Activated CD4-positive, alpha-beta memory T cell treated with anti-CD3 and anti-CD28 coated beads for 36 hours (primary cell): ENCODE data around the gene WDR49. TPM values are rescaled to one million over a fixed set of nuclear protein-coding genes. Genes with fewer than 3 reads are reported as not detected.

ENCODE experiments used
- CTCF ChIA-PET: fragments of 350-600 bp; sonication (Branson Sonifier 250); formaldehyde crosslinking; loops from one replicate; lab custom pipeline; 2021; ENCODE audit warnings: antibody characterized with exemption, inconsistent platforms; lab: Charles Lee
- POLR2A ChIA-PET: fragments of 350-600 bp; sonication (Branson Sonifier 250); formaldehyde crosslinking; loops from one replicate; lab custom pipeline; 2021; ENCODE audit warnings: antibody characterized with exemption; lab: Charles Lee
- DNase-seq: peaks from one replicate; pipeline ENCODE4 v3.0.0-alpha.2; 2020
- H3K27ac Mint-ChIP-seq: one replicate; pipeline ENCODE4 v1.8.0; 2021; ENCODE audit warnings: mixed read lengths
- H3K27me3 Mint-ChIP-seq: one replicate; pipeline ENCODE4 v1.8.0; 2021; ENCODE audit warnings: mixed read lengths
- H3K36me3 Mint-ChIP-seq: one replicate; pipeline ENCODE4 v1.8.0; 2021; ENCODE audit warnings: mixed read lengths
- H3K4me1 Mint-ChIP-seq: one replicate; pipeline ENCODE4 v1.8.0; 2021; ENCODE audit warnings: low read depth, mixed read lengths
- H3K4me3 Mint-ChIP-seq: one replicate; pipeline ENCODE4 v1.8.0; 2021; ENCODE audit warnings: mild to moderate bottlenecking, mixed read lengths
- H3K9me3 Mint-ChIP-seq: one replicate; pipeline ENCODE4 v1.8.0; 2021; ENCODE audit warnings: mixed read lengths
- intact Hi-C: fragments of 100-400 bp; cut with micrococcal nuclease; formaldehyde crosslinking; loops from one replicate; pipeline ENCODE4 v1.15.1; 2023
- total RNA-seq, 2 experiments: library from RNA; stranded (reverse); gene quantifications; one replicate each; pipeline ENCODE4 v1.2.3, GENCODE V29; 2021

Gene WDR49
- total RNA-seq: not detected

DNA sequence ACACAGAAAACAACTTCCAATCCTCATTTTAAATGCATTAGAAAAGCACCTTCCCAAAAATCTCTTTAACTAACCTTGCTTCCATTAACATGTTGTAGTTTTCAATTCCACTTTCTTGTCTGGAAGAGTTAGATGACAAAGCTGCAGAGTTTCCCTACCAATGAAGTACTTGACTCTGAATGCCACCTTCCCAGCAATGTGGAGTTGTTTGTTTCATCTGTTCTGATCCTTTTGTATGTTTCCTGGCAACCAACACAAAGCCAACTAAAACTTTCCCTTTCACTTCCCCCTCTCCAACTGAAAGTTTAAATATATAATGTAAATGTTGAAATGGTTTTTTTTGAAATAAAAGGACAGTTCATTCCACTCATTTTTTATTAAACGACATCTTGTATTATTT is at the start of gene WDR49:
TSS of gene WDR49 (minus strand) at position 183 of the 400 bp plus-strand sequence. CDS start 517 bp downstream, outside the sequence.
- Mint-ChIP-seq H3K36me3 (no peaks in the 10 kb centered on the region), H3K9me3 (no peaks in the 10 kb centered on the region), H3K27ac (no peak within 1 kb of the TSS), H3K27me3 (no peaks in the 10 kb centered on the region), H3K4me3 (no peak within 1 kb of the TSS), H3K4me1 (peaks cover 3% of the 10 kb centered on the region)
- ChIA-PET POLR2A (no interaction called here), CTCF (no interaction called here)
- intact Hi-C loops: no loop called here
- no peak for DNase-seq

DNA sequence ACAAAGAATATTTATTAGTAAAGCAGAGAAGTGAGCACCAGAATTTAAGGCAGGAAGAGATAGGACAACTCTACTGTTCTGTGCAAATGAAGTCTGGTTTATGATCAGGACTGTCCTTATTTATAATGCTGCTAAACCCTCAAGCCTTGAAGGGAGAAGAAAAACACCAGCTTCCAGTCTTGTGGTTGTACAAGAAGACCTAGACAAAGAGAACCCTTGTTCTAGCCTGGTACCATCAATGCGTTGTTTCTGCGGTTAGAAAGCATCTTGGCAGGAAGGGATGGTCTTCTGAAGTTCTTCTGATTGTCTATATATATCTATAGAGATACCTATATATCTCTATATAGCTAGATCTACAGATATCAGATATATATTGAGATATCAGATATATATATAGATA is 47.2 kb upstream of the WDR49 start:
- H3K4me3 Mint-ChIP-seq: no peak overlapping the region
- H3K4me1 Mint-ChIP-seq: peaks cover 19% of the 10 kb centered on the region
- H3K27me3 Mint-ChIP-seq: no peaks in the 10 kb centered on the region
- ChIA-PET POLR2A (no interaction called here), CTCF (interaction anchor here (1.2 kb wide), 1 partner anchor 10 kb away, joined by 3 read pairs; no protein-coding TSS in a partner anchor)
- no peak overlapping the region for H3K27ac Mint-ChIP-seq
- H3K9me3 Mint-ChIP-seq: no peaks in the 10 kb centered on the region
- peaks cover 31% of the 10 kb centered on the region for H3K36me3 Mint-ChIP-seq
- no peak for DNase-seq
- intact Hi-C loops: no loop called here

DNA sequence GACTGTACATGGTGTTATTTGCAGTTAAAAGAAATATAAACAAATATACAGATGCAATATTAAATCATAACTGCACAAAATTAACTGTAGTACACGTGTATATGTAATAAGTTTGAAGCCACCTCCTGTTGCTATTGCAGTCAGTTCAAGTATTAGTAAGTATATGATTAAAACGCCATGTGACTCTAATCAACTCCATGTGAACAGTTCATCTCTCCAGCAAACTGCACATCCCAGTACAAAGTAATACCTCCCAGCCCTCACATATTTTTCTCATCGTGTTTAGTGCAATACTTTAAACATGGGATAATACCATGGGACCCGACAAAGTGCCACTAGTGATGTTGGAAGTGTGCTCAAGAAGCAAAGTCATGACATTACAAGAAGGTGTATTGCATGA is 46.3 kb upstream of the WDR49 start:
- intact Hi-C loops: no loop called here
- Mint-ChIP-seq H3K36me3 (peaks cover 31% of the 10 kb centered on the region), H3K27me3 (no peaks in the 10 kb centered on the region), H3K9me3 (no peaks in the 10 kb centered on the region), H3K4me1 (peaks cover 15% of the 10 kb centered on the region), H3K4me3 (no peak overlapping the region), H3K27ac (no peak overlapping the region)
- DNase-seq: no peak
- CTCF ChIA-PET: interaction anchor here (1.2 kb wide), 1 partner anchor 9 kb away, joined by 3 read pairs; no protein-coding TSS in a partner anchor
- POLR2A ChIA-PET: no interaction called here

- peaks cover 28% of the 10 kb centered on the region for H3K36me3 Mint-ChIP-seq
- no peak for DNase-seq
- H3K27me3 Mint-ChIP-seq: no peaks in the 10 kb centered on the region
- intact Hi-C loops: no loop called here
- H3K9me3 Mint-ChIP-seq: no peaks in the 10 kb centered on the region
- POLR2A ChIA-PET: no interaction called here
- H3K27ac Mint-ChIP-seq: no peak overlapping the region
- CTCF ChIA-PET: interaction anchor here (1.0 to 2.2 kb wide), 2 partner anchors 9 to 15 kb away, joined by 3 to 13 read pairs; no protein-coding TSS in a partner anchor
- peaks cover 34% of the 10 kb centered on the region for H3K4me1 Mint-ChIP-seq
- H3K4me3 Mint-ChIP-seq: no peak overlapping the region
Measured at GRCh38 chr3:167694121-167694520, 40.4 kb upstream of the WDR49 start.

- H3K36me3 Mint-ChIP-seq: peaks cover 23% of the 10 kb centered on the region
- no peaks in the 10 kb centered on the region for H3K27me3 Mint-ChIP-seq
- H3K4me1 Mint-ChIP-seq: peaks cover 31% of the 10 kb centered on the region
- intact Hi-C loops: loop anchor here (1.0 kb wide), 1 partner anchor 44 kb away; the partner anchor contains the start of gene SERPINI1
- no peaks in the 10 kb centered on the region for H3K9me3 Mint-ChIP-seq
- ChIA-PET POLR2A (interaction anchor here (1.1 kb wide), 1 partner anchor 44 kb away, joined by 5 read pairs; the partner anchor contains the start of genes PDCD10 and SERPINI1), CTCF (interaction anchor here (0.9 to 1.1 kb wide), 3 partner anchors 9 to 311 kb away, joined by 3 read pairs; partner anchors contain the start of gene ZBBX)
- no peak overlapping the region for H3K4me3 Mint-ChIP-seq
- H3K27ac Mint-ChIP-seq: peak overlapping the region; percentile 18
- peak; percentile 41 for DNase-seq
Measured at GRCh38 chr3:167691366-167691765, 37.6 kb upstream of the WDR49 start.

DNA sequence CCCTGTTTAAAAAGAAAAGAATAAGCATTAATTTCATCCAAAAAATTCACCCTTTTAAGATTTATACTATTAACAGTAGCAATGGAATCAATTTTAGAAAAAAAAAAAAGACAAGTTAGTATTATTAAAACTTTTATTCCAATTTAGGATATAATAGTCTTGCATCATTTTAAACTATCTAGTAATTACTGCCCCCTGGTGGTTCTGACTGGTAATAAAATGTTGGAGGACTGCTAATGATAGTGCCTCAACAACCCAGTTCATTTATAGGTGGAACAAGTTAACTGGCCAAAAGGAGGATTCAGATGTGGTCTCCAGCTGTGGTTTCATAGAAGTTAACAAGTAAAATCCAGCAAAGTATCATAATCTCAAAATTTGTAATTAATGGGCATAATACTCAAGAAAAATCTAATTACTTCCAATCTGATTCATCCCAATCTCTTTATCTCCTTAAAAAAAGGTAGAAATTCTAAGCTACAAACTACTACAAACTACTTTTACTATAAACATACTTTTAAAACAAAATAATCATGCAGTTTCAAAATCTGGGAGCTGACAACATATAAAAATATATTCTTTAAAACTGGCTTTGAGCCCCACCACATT is 30.7 kb upstream of the WDR49 start:
- POLR2A ChIA-PET: no interaction called here
- Mint-ChIP-seq H3K4me1 (peaks cover 10% of the 10 kb centered on the region), H3K4me3 (no peak overlapping the region), H3K27ac (no peak overlapping the region), H3K9me3 (no peaks in the 10 kb centered on the region), H3K27me3 (no peaks in the 10 kb centered on the region), H3K36me3 (peaks cover 22% of the 10 kb centered on the region)
- CTCF ChIA-PET: interaction anchor here (0.6 to 3.4 kb wide), 16 partner anchors 9 to 312 kb away, joined by 3 to 36 read pairs (median 4); partner anchors contain the start of genes SERPINI1 and ZBBX
- no peak for DNase-seq
- intact Hi-C loops: loop anchor here (1.0 kb wide), 1 partner anchor 304 kb away; the partner anchor contains the start of gene ZBBX

- peaks cover 22% of the 10 kb centered on the region for H3K9me3 Mint-ChIP-seq
- no peak overlapping the region for H3K4me3 Mint-ChIP-seq
- ChIA-PET CTCF (no interaction called here), POLR2A (no interaction called here)
- H3K36me3 Mint-ChIP-seq: peaks cover 51% of the 10 kb centered on the region
- H3K27me3 Mint-ChIP-seq: no peaks in the 10 kb centered on the region
- H3K4me1 Mint-ChIP-seq: no peaks in the 10 kb centered on the region
- no peak for DNase-seq
- no peak overlapping the region for H3K27ac Mint-ChIP-seq
- intact Hi-C loops: no loop called here
Measured at GRCh38 chr3:167679526-167679925, 25.8 kb upstream of the WDR49 start.

DNA sequence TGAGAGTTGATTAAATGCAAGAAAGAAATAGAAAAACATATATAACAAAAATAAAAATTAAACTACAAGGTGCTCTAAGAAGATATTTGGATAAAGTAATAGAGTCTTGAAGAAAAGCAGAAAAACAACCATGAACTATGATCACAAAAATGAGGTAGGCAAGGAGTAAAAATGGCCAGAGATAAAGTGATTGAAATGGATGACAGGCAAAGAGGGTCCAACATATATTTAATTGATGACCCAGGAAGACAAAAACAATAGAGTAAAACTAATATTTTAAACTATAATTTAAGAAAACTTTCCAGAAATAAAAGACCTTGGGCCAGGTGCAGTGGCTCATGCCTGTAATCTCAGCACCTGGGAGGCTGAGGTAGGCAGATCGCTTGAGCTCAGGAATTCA is 22.1 kb upstream of the WDR49 start:
- POLR2A ChIA-PET: no interaction called here
- no peaks in the 10 kb centered on the region for H3K4me1 Mint-ChIP-seq
- H3K36me3 Mint-ChIP-seq: peaks cover 50% of the 10 kb centered on the region
- intact Hi-C loops: no loop called here
- no peak overlapping the region for H3K4me3 Mint-ChIP-seq
- no peaks in the 10 kb centered on the region for H3K27me3 Mint-ChIP-seq
- H3K27ac Mint-ChIP-seq: no peak overlapping the region
- DNase-seq: no peak
- peaks cover 30% of the 10 kb centered on the region for H3K9me3 Mint-ChIP-seq
- CTCF ChIA-PET: no interaction called here

DNA sequence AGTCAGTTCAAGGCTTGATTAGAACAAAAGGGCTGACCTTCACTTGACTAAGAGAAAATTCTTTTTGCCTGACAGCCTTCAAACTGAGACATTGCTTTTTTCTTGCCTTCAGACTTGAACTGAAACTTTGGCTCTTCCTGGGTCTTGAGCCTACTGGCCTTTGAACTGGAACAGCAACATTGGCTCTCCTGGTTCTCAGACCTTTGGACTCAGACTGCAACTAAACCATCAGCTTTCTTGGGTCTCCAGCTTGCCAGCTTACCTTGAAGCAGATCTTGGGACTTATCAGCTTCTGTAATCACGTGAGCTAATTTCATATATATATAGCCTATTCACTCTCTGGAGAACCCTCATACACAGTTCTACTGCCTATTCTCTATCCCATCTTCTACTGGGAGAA is 19.5 kb upstream of the WDR49 start:
- no peak overlapping the region for H3K4me3 Mint-ChIP-seq
- ChIA-PET POLR2A (no interaction called here), CTCF (interaction anchor here (1.2 kb wide), 1 partner anchor 12 kb away, joined by 3 read pairs; no protein-coding TSS in a partner anchor)
- no peaks in the 10 kb centered on the region for H3K4me1 Mint-ChIP-seq
- peaks cover 44% of the 10 kb centered on the region for H3K36me3 Mint-ChIP-seq
- DNase-seq: no peak
- H3K27ac Mint-ChIP-seq: no peak overlapping the region
- H3K27me3 Mint-ChIP-seq: no peaks in the 10 kb centered on the region
- peaks cover 30% of the 10 kb centered on the region for H3K9me3 Mint-ChIP-seq
- intact Hi-C loops: no loop called here

DNA sequence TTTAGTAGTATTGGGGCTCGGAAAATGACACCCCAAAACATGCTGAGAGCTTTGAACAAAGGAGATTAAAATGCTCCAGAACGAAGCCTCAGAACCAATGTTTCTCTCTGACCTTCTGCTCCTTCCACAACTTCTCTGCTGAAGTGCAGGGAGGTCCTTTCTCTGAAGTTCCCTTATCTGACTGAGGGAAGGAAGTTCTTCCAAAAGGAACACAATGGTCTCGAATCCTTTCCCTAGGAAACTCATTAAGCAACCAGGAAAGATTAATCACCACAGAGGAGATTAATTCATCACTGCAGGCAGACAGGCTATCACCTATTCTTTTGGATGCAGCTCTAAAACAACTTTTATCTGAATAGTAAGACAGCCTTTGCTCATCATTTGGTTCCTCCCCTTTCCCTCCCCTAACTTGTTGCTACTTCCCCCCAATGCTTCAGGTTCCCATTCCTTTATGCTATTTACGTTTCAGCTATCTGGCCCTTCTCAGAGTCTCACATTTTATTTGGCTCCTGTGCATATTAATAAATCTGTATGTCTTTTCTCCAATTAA is 18.2 kb upstream of the WDR49 start:
- H3K36me3 Mint-ChIP-seq: peaks cover 36% of the 10 kb centered on the region
- CTCF ChIA-PET: interaction anchor here (1.2 kb wide), 1 partner anchor 13 kb away, joined by 3 read pairs; no protein-coding TSS in a partner anchor
- no peaks in the 10 kb centered on the region for H3K4me1 Mint-ChIP-seq
- POLR2A ChIA-PET: no interaction called here
- peaks cover 29% of the 10 kb centered on the region for H3K9me3 Mint-ChIP-seq
- intact Hi-C loops: no loop called here
- H3K27me3 Mint-ChIP-seq: no peaks in the 10 kb centered on the region
- no peak overlapping the region for H3K27ac Mint-ChIP-seq
- no peak for DNase-seq
- no peak overlapping the region for H3K4me3 Mint-ChIP-seq

DNA sequence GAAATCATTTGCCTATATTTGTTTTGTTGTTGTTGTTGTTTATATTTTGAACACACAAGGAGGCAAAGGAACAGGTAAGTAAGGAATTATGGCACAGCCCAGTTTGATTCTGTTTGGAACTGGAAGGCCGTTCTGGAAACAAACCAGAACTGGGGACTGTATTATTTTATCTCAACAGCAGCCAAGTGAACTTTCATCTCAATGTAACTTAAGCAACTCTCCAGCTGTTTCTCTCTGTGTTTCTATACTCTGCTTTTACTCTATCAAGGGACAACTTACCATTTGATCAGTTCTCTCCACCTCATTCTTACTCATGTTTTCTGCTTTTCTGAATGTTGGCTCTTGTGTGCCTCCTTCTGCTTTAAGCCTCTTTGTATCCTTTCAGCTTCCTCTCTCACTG is 16.0 kb upstream of the WDR49 start:
- Mint-ChIP-seq H3K27me3 (no peaks in the 10 kb centered on the region), H3K4me3 (no peak overlapping the region), H3K27ac (no peak overlapping the region), H3K9me3 (peaks cover 15% of the 10 kb centered on the region), H3K4me1 (no peaks in the 10 kb centered on the region), H3K36me3 (peaks cover 16% of the 10 kb centered on the region)
- intact Hi-C loops: no loop called here
- POLR2A ChIA-PET: no interaction called here
- CTCF ChIA-PET: interaction anchor here (0.9 to 1.7 kb wide), 3 partner anchors 14 to 19 kb away, joined by 3 to 5 read pairs (median 4); no protein-coding TSS in a partner anchor
- no peak for DNase-seq

DNA sequence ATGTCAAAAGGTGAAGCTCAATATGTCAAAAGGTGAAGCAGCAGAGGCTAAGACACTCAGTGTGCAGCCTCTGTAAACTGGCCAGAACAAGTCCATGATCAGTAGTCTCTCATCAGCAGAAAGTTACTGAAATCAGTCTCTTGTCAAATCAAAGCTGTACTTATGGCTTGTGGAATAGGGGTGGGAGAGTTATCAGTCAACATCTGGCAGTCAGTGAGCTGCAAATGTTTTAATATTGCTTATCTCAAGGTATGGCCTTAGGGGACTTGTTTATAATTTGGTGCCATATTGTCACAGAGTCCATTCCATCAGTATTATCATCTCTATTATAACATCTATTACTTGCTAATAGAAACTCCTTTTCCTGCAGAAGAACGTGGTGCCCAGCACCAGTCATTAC is 14.9 kb upstream of the WDR49 start:
- no peak for DNase-seq
- Mint-ChIP-seq H3K4me1 (no peaks in the 10 kb centered on the region), H3K4me3 (no peak overlapping the region), H3K27ac (no peak overlapping the region), H3K9me3 (peaks cover 9% of the 10 kb centered on the region), H3K27me3 (no peaks in the 10 kb centered on the region), H3K36me3 (peaks cover 6% of the 10 kb centered on the region)
- intact Hi-C loops: no loop called here
- POLR2A ChIA-PET: interaction anchor here (0.5 kb wide), 1 partner anchor 1011 kb away, joined by 6 read pairs; no protein-coding TSS in a partner anchor
- CTCF ChIA-PET: interaction anchor here (1.7 kb wide), 1 partner anchor 16 kb away, joined by 5 read pairs; no protein-coding TSS in a partner anchor
